HEK293 (cell line): Measurements from ENCODE around the gene CA11.

Experiments
- ZBTB1 ChIP-seq: fragments of 450-650 bp; formaldehyde crosslinking; IDR thresholded peaks from 2 replicates; pipeline ENCODE4 v1.5.1; 2016; ENCODE audit warnings: missing biosample characterization, missing genetic modification characterization
- ZNF324 ChIP-seq: fragments of 450-650 bp; formaldehyde crosslinking; IDR thresholded peaks from 2 replicates; pipeline ENCODE4 v1.5.1; 2016; ENCODE audit warnings: missing biosample characterization, missing genetic modification characterization
- ZNF341 ChIP-seq: fragments of 450-650 bp; formaldehyde crosslinking; IDR thresholded peaks from 2 replicates; pipeline ENCODE4; 2016; ENCODE audit warnings: low read depth, missing biosample characterization, missing genetic modification characterization
- ZXDB ChIP-seq: fragments of 450-650 bp; formaldehyde crosslinking; IDR thresholded peaks from 2 replicates; pipeline ENCODE4 v1.5.1; 2016; ENCODE audit warnings: missing biosample characterization, missing genetic modification characterization
- TF ChIP-seq, protein P1 (sequence below): fragments of 450-650 bp; formaldehyde crosslinking; IDR thresholded peaks from 2 replicates; pipeline ENCODE4 v1.5.1; 2016; ENCODE audit warnings: missing biosample characterization, missing genetic modification characterization
- TF ChIP-seq, protein P2 (sequence below): IDR thresholded peaks from 2 replicates; pipeline ENCODE4 v1.6.1; 2011; ENCODE audit warnings: mild to moderate bottlenecking, low read depth, low read length, borderline replicate concordance

DNA sequence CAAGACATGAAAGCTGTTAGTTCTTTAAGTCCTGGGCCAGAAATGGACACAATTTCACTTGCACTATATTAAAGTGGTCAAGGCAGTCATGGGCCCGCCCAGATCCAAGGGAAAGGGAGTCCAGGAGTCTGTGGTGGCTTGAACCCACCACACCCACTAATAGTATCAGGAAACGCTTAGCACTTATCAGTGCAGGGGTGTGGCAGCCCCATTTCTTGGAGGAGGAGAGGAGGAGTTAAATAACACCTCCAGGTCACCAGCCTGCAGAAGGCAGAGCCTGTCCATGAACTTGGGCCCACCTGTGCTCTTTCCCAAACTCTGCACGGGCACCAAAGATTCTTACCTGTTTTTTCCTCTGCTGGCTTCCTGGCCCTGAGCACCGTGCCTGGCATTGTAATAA, 32.2 kb upstream of the CA11 start:
- TF ChIP-seq ZBTB1 (tag by site-specific recombination) (no peak), ZNF341 (tag by site-specific recombination) (no peak), ZNF324 (tag by site-specific recombination) (no peak), ZXDB (tag by site-specific recombination) (no peak)
- TF ChIP-seq, protein P1, sequence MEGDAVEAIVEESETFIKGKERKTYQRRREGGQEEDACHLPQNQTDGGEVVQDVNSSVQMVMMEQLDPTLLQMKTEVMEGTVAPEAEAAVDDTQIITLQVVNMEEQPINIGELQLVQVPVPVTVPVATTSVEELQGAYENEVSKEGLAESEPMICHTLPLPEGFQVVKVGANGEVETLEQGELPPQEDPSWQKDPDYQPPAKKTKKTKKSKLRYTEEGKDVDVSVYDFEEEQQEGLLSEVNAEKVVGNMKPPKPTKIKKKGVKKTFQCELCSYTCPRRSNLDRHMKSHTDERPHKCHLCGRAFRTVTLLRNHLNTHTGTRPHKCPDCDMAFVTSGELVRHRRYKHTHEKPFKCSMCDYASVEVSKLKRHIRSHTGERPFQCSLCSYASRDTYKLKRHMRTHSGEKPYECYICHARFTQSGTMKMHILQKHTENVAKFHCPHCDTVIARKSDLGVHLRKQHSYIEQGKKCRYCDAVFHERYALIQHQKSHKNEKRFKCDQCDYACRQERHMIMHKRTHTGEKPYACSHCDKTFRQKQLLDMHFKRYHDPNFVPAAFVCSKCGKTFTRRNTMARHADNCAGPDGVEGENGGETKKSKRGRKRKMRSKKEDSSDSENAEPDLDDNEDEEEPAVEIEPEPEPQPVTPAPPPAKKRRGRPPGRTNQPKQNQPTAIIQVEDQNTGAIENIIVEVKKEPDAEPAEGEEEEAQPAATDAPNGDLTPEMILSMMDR = no peak
- TF ChIP-seq, protein P2, sequence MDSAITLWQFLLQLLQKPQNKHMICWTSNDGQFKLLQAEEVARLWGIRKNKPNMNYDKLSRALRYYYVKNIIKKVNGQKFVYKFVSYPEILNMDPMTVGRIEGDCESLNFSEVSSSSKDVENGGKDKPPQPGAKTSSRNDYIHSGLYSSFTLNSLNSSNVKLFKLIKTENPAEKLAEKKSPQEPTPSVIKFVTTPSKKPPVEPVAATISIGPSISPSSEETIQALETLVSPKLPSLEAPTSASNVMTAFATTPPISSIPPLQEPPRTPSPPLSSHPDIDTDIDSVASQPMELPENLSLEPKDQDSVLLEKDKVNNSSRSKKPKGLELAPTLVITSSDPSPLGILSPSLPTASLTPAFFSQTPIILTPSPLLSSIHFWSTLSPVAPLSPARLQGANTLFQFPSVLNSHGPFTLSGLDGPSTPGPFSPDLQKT = no peak
